ENCODE measurements around the gene PNPO. TPM values are rescaled to one million over a fixed set of nuclear protein-coding genes. Genes with fewer than 3 reads are reported as not detected.

Gene PNPO
- total RNA-seq = 6.3 to 9.0 TPM (median 8.2 TPM) in 3 replicates
- long read RNA-seq, transcript PNPO-217 (7 exons, 3,465 nt) = major isoform, 19 of 22 reads
- long read RNA-seq, partial matches to known transcripts = 0 of 22 reads
- long read RNA-seq, other reads (novel, unspliced or antisense) = 1 of 22 reads

DNA sequence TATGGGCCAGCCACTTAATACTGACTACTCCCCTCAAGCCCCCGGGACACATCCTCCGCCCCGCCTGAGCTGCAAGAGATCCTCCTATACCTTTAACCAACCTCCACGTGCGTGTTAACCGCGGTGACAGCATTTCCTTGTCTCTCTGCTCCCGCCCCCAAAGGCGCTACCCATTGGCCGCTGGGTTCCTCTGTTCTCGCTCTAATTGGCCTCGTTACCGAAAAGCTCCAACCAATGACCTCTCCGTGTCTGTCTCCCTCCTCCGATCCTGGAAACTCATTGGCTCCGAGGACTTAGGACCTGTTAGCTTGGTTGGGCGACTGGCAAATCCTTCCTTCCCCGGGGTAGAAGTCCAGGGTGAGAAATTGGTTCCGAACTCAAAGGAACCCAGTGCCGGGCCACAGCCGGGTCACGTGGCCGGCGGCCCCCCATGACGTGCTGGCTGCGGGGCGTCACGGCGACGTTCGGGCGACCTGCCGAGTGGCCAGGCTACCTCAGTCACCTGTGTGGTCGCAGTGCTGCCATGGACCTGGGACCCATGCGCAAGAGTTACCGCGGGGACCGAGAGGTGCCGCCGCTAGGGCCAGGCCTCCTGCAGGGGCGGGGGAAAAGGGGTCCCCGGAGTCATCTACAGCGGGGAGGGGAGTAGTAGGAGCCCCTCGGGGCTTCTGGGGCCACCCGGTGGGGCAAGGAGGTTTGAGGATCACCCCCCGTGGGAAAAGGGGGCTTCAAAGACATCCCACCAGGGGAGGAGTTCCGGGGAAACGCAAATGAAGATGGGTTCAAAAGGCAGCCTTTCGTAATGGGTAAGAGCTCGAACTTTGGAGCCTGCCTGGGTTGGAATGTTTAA, at the start of gene PNPO:
Gene PNPO, plus strand, starts transcription at position 326 of the 850 bp plus-strand sequence. Its CDS starts 105 bp downstream, at position 431.
- H3K36me3 Mint-ChIP-seq (ENCODE audit: low read depth) = no peaks in the 10 kb centered on the region

GRCh38 chr17:47894498-47895346, 46.6 kb upstream of the PNPO start:
- Mint-ChIP-seq H3K27me3 (ENCODE audit: low read depth) (no peaks in the 10 kb centered on the region), H3K36me3 (ENCODE audit: low read depth) (no peaks in the 10 kb centered on the region), H3K4me1 (ENCODE audit: low read depth) (peaks cover 25% of the 10 kb centered on the region), H3K4me3 (ENCODE audit: unreplicated experiment) (peak overlapping the region; percentile 94), H3K9me3 (ENCODE audit: low read depth) (no peaks in the 10 kb centered on the region), H3K27ac (ENCODE audit: unreplicated experiment) (peak overlapping the region; percentile 94)
- DNase-seq (ENCODE audit: low spot score) = no peak
- TF ChIP-seq CTCF (IDR thresholded peaks at IDR 0.05) = peak; percentile 3

More for the DNA sequence above, at the start of gene PNPO:
- Mint-ChIP-seq H3K4me3 (ENCODE audit: unreplicated experiment) (peak within 1 kb of the TSS; percentile 82), H3K4me1 (ENCODE audit: low read depth) (peaks cover 15% of the 10 kb centered on the region), H3K9me3 (ENCODE audit: low read depth) (no peaks in the 10 kb centered on the region), H3K27ac (ENCODE audit: unreplicated experiment) (peak within 1 kb of the TSS; percentile 87), H3K27me3 (ENCODE audit: low read depth) (no peaks in the 10 kb centered on the region)
- DNase-seq (ENCODE audit: low spot score) = no peak
- no peak for TF ChIP-seq CTCF (IDR thresholded peaks at IDR 0.05)

DNA sequence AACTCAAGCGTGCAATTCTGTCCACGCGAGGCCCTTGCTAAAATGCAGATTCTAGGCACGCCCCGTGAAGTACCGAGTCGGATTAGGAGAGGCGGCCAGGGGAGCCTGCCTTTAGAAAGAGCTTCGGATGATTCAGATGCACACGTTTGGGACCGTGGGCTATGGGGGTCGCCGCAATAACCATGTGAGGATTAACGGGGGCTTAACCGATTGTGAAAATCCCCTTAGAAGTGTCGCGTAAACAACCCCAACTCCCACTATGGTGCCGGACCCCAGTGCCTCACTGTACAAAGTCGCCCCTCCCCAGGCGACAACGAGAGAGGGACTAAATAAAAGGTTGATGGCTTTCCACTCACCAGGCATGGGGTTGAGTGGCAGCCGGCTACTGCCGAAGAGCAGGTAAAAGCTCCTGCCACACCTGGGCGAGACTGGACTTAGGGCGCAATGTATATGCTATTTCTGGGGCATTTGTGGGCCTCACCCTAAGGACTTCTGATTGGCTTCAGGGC, 46.0 kb upstream of the PNPO start:
- no peaks in the 10 kb centered on the region for H3K36me3 Mint-ChIP-seq (ENCODE audit: low read depth)
- no peak for DNase-seq (ENCODE audit: low spot score)
- H3K27ac Mint-ChIP-seq (ENCODE audit: unreplicated experiment) = peak overlapping the region; percentile 94
- H3K4me3 Mint-ChIP-seq (ENCODE audit: unreplicated experiment) = peak overlapping the region; percentile 94
- H3K4me1 Mint-ChIP-seq (ENCODE audit: low read depth) = peaks cover 31% of the 10 kb centered on the region
- TF ChIP-seq CTCF (IDR thresholded peaks at IDR 0.05) = no peak
- H3K27me3 Mint-ChIP-seq (ENCODE audit: low read depth) = no peaks in the 10 kb centered on the region
- no peaks in the 10 kb centered on the region for H3K9me3 Mint-ChIP-seq (ENCODE audit: low read depth)

DNA sequence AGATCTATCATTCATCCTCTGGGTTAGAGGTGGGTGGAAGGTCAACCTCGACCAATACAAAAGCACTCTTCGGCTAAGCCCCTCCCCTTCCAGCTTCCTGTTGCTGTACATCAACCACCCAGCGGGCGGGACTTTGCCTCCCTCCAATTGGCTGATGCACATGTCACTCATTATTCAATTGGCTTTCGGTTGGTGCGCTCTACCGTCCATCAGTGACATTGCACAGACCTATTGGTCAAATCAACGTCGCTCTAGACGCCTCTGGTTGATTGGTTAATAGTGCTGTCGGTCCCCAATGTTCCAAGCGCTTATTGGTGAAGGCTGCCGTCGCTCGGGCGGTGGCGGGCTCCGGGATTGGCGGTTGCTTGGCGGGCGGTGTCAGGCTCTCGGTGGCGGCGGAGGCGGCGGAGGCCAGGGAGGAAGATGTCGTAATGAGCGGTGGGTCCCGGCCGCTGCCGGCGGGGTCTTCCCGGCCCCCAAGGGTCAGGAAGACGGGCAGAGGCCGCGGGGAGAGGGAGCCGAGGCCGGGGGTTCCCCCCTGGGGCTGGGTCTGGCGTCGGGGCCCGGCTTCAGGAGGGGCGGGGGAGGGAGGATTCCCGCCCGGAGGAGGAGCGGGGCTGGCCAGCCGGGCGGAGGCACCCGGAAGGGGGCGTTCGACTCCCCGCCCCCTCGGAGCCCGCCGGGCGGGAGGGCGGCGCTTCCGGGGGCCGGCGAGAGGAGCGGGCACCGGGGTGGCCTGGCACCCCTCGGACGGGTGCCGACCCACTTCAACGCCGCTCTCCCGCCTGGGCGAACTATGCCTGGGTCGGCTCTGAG, 45.3 kb upstream of the PNPO start, which contains the start of gene SP2:
Gene SP2, plus strand, starts transcription at position 381 of the 816 bp plus-strand sequence. Its CDS starts 51 bp downstream, at position 432.
- peak within 1 kb of the TSS; percentile 94 for H3K27ac Mint-ChIP-seq (ENCODE audit: unreplicated experiment)
- TF ChIP-seq CTCF (IDR thresholded peaks at IDR 0.05) = peak; percentile 61
- peak; percentile 100 for DNase-seq (ENCODE audit: low spot score)
- H3K36me3 Mint-ChIP-seq (ENCODE audit: low read depth) = no peaks in the 10 kb centered on the region
- H3K4me3 Mint-ChIP-seq (ENCODE audit: unreplicated experiment) = peak within 1 kb of the TSS; percentile 94
- H3K4me1 Mint-ChIP-seq (ENCODE audit: low read depth) = peaks cover 38% of the 10 kb centered on the region
- H3K27me3 Mint-ChIP-seq (ENCODE audit: low read depth) = no peaks in the 10 kb centered on the region
- H3K9me3 Mint-ChIP-seq (ENCODE audit: low read depth) = no peaks in the 10 kb centered on the region
